HG03097 (cell line): ENCODE results near the gene FOXN3.

ENCODE experiments used
- ATAC-seq: cut with Tn5 transposase; IDR thresholded peaks from one replicate; pipeline ENCODE4 v1.9.1; 2021; ENCODE audit not compliant: unreplicated experiment, low FRiP score

FOXN3 gene

DNA sequence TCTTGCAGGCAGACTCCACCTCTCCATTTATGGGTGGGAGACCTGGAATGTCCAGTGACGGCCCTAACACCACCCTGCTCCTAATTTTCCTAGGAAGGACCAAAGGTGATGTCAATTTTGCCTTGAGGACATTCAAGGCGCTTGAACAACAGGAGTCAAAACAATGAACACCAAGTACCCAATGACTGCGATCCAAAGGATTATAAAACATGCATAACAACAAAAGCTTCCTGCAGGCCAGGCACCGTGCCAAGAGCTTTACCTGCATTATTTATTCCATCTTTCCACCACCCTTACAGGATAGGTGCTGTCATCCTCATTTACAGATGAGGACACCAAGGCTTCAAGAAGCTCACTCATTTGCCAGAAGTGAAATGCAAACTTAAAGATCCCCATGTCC lies 15.2 kb upstream of the FOXN3 start:
- no peak for ATAC-seq

DNA sequence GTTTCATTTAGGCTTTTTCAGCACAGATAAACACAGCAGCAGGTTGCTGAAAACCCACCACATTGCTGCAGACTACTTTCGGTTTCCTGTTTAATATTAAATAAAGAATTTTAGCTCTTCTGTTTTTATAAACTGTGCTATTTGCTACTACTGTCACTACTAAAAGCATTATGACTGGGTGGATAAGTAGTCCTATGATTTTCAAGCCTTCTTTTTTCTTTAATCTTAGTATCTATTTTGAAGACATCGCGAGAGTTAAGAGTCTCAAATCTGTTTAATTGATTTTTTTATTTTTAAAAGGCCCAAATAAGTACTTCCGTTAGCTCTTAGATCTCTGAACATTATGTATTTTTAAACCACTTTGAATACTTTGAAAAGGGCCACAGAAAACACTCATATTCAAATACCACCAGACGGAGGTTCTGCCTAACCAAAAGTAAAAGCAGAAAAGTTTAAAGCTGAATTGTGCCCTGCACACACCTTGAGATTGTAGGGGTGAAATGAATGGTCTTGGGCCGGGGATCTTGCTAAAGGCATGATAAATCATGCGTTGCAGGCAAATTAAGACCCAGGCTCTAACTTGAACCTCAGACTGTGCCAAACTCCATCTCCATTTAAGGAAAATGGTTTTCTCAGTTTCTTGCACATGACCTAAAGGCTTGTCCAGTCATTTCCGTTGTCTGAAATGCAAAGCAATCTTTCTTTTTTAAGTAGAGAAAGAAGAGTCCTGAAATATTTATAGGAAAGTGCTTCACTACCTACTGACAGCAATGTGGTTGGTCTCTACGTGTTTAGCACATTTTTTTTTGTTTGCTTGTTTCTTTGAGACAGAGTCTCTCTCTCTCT lies 13.6 kb upstream of the FOXN3 start:
- peak; percentile 80 for ATAC-seq

DNA sequence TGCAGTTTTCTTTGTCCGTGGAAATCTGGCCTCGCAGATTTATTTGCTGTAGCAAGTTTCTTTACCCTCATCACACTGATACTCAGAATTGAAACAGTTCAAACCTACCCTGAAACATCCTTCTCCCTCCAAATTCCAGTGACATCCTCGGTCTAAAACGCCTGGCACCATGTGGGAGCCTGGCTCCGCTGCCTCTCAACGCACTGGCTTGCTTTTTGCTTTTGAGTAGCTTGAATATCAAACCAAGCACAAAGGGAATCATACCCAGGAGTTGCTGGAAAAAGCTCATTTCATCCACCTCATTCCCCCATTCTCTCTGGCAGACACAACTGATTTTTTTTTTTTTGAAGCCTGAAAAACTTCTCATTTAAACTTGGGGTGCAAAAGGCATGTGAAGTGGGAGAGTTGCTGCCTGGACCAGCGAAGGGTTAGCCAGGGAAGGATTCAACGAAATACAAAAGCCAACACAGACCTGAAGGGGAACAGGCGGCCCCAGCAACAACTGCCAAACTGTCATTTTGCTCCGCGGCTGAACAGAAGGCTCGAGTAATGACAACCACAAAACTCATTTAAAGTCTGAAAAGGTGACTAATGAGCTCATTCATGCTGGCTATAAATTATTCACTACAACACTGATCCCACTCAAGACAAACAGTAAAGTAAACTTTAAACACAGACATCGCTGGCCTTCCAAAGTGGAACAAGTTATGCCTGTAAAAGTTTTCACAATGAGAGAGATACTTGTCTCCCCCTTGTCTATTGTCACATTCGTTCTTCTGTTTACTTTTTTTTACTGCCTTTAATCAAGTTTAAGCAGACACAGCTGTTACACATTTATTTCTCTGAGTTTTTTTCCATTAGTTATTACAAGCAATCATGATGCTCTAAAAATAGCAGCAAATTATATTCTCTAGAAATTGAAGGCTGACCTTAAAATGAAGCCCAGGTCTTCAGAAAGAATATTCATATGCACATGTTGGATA lies 12.5 kb upstream of the FOXN3 start:
- no peak for ATAC-seq

DNA sequence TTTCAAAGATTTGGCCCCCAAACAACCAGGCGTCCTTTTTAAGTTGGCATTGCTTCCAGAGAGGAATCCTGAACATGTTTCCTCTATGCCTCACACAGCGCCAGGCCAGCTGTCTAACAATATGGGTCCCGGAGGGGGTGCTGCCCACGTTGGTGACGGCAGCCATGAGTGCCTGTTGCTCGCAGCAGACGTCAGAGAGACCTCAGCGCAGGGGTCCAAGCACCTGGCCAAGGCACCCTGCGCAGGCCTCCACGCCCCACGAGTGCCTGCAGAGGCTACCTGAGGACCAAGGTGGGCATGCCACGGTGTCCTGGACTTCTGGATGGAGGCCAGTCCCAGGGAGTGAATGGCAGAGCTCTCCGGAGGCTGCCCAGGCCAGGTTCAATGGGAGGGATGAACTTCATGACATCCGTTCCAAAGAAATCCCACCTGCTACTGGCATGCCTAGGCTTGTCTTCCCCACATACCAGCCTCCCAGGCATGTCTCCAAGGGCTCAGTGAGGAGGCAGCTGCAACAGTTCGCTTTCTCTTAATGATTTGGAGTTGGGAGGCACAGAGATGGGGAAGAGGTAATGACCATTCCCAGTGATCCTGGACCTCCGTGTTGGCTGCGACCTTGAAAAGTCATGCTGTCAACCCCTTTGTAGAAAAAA lies 11.6 kb upstream of the FOXN3 start:
- ATAC-seq, result no peak

DNA sequence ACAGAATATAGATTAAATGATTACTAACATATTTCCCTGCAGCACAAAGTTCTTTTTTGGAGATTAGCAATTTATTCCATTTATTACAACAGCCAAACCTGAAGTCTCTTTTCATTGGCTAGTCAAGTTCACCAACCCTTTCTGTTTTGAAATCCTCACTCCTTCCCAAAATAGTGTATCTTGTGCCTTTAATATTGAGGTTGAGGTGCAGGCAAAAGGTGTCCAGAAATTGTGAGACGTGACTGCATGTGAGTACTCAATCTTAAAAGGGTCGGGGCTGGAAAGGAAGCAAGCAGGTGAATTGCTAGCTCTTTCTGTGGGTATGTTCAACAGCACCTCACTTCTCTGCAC lies 11.1 kb upstream of the FOXN3 start:
- ATAC-seq, result no peak

DNA sequence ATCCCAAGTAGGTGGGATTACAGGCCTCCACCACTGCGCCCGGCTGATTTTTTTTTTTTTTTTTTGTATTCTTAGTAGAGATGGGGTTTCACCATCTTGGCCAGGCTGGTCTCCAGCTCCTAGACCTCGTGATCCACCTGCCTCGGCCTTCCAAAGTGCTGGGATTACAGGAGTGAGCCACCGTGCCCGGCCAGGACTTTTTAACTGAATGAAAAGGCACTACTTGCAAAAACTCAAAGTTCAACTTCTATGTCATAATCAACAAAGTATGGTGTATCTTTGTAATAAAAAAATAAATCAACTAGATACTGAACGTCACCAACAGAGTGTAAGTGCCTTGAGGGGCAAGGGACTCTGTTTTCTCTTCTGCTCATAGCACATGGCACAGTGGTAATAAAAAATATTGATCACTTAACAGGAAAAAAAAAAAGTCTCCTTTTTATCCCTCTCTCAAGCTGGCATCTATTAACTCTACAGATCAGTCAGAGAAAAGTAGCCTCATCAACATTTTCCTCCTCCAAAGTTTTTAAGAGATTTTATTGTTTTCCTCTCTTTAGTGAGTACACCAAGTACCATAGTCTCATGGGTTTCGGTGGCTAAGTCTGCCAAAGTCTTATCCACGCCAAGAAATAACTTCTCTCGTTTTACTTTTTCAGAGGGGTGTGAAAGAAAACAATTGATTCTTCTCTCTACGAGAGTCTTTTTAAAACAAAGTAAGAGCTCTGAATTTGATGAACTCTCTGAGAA lies 10.6 kb upstream of the FOXN3 start:
- no peak for ATAC-seq

DNA sequence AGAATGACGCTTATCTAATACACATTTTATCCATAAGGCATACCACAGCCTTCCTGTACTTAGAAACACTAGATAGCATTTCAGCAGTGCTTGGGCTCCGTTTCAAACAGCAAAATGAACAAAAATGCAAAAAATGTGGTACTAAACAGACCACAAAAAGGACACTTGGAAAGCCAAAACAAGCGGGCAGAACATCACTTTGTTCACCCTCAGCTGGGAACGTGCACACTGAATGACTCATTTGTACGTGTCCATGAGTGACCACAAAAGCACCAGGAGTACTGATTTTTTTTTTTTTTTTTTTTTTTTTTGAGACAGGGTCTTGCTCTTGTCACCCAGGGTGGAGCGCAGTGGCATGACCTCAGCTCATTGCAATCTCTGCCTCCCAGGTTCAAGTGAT lies 8.9 kb upstream of the FOXN3 start:
- no peak for ATAC-seq

DNA sequence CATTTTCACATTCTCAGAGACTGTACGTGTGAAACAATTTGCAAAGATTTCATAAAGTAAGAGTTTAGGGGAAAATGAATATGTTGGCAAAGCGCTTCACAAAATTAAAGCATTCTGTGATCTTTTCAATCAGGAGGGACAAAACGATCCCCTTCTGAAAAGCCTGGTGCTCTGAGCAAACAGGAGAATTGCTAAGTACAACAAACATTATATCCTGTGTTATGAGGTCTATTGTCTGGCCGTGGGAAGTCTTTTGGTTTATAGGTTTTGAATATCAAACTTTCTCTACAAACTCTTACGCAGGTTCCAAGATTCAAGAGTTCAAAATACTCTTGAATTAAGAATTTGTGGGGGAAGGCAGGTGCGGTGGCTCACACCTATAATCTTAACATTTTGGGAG lies 7.2 kb upstream of the FOXN3 start:
- ATAC-seq, result no peak

DNA sequence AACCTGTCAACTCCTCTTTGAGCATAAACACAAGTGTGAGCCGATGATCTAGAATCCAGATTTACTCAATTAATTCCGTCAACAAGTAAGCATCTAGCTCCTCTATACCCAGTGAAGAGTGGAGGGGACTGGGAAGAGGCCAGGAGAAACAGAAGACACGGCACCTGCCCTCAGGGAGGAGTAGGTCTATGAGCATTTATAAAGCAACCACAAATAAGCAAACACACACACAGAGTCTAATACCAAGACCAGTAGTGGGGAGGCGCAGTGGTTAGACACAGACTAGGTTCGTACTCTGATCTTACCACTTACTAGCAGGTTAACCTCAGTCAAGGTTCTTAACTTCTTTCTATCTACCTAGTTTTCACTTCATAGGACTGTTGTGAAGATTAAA lies 5.9 kb upstream of the FOXN3 start:
- ATAC-seq, result no peak

DNA sequence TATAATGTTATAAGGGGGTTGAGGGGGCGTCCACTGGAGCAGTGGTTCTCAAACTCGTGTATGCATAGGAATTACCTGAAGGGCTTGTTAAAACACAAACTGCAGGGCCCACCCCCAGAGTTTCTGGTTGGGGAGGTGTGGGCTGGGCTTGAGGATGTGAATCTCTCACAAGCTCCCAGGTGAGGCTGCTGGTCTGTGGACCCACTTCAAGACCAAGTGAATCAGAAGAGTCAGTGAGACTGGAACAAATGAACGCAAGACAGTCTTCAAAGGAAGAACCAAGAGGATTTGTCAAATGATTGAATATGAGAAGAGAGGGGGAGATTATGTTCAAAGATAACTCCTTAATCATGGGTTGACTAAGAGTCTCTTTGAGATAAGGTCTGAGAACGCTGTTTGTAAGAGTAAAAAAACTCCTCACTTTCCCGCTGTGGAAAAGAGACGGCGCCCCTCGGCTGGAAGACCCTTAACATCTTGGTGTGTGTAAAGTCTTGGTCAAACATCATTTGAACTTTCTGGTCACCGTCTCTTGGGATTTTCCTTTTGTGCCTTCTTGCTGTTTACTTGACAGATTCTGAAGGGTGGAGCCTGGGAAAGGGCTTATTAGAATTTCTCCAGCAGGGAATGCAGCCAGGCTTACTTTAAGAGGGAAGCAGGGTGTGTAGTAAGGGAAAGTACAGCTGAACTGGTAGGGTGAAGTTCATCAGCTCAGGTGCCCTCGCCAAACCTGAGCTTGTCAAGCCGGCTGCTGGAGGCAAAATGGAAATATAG lies 5.3 kb upstream of the FOXN3 start:
- no peak for ATAC-seq

DNA sequence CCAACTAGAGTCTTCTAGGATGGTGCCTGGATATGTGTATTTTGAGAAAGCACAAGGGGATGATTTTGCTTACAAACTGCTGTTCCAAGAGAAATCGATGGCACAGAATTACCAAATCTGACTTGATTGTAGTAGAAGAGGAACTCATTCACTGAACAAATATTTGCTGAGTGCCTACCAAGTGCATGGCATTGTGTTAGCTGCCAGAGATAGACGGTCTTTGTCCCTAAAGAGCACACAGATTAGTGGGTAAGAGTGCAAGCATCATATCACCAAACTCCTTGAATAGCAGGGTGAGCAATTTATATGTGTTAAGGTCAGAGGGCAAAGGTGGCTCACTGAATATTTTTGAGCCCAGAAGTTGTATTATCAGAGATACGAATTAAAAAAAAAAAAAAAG lies 3.5 kb upstream of the FOXN3 start:
- ATAC-seq, result no peak

DNA sequence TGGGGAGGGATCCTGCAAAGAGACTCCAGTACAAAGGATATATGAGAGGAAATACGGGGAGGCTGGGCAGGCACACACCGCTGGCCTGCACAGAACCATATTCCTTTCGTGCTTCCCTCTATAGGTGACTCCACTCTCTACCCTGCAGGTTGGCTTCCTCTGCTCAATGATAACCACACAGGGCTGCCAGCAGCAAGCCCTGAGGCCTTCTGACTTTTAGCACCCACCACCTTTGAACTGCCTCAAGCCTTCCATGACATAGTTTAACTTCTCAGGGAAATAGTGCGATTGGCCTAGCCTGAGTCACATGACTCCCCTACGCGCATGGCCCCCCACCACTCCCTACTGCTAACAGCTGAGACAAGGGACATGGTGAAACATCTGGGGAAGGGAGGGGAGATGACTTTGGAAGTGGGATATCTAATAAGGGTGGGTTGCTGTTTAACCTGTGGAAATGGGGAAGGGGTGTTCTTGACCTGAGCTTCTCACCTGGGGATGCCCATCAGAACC lies 3.0 kb upstream of the FOXN3 start:
- no peak for ATAC-seq

DNA sequence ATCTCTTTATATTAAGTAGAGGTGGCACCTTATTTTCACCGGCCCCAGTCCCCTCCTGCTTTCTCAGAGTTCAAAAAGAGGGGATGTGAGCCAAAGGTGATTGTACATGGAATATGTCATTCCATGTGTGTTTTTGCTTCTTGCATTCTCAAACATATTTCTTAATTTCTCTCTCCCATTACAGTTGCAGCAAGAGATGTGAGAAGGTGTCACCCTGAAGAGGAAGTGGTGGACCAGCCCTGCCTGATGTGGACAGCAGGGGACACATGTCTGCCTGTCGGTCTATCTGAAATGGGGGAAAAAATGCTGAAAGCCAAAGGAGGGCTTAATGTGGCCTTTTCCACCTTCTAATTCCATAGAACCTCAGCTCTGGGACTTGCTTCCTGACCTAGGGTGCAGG lies 1.9 kb upstream of the FOXN3 start:
- ATAC-seq, result no peak

DNA sequence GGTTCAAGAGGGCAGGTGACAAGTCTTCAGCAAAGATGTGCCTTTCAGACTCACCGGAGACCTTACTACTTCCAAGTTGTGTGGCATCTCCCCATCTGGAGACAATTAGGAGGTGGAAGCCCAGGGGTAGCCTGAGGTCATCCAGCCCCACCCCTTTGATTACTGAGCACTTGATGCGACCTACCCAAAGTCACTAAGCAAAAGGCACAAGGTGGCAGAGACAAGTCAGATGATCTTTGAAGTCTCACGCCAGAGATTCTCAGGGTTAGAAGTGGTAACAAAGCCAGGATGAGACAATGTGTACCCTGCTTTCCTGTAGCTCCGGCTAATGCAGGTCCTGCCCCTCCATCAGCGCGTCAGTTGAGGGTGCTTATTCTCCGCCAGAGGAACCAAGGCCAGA lies 1.4 kb upstream of the FOXN3 start:
- no peak for ATAC-seq

DNA sequence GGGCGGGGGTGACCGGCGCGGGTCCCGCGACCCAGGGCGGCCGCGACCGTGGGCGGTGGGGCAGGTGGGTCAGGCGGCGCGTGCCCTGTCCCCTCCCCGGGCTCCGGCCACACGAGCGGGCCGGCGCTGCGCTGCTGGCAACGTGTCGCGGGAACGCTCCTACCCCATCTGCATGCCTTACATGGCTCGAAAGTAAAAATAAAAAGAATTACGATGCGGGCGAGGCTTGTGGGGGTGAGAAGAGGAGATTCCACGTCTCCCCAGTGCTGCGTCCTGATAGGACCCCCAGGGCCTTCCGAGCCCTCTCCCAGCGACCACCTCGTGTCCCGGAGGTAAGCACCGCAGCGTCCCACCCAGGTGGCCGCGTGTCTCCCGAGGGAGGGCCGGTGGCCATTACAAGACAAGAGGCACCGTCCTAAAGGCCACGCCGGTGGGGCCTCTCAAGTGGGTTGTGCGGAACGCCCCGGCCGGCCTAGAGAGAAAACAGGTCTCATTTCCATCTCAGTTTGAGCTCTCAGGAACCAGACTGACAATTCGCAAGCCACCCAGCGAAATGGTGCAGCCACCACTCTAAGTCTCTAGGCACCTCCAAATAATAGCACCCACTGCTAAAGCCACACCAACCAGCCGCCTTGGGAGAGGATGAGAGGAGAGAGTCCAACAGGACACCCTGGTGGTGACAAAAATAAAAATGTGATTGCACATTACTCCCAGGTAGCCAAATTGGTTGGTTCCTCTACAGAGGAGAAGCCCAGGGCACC lies 612 bp upstream of the FOXN3 start:
- peak; percentile 43 for ATAC-seq

DNA sequence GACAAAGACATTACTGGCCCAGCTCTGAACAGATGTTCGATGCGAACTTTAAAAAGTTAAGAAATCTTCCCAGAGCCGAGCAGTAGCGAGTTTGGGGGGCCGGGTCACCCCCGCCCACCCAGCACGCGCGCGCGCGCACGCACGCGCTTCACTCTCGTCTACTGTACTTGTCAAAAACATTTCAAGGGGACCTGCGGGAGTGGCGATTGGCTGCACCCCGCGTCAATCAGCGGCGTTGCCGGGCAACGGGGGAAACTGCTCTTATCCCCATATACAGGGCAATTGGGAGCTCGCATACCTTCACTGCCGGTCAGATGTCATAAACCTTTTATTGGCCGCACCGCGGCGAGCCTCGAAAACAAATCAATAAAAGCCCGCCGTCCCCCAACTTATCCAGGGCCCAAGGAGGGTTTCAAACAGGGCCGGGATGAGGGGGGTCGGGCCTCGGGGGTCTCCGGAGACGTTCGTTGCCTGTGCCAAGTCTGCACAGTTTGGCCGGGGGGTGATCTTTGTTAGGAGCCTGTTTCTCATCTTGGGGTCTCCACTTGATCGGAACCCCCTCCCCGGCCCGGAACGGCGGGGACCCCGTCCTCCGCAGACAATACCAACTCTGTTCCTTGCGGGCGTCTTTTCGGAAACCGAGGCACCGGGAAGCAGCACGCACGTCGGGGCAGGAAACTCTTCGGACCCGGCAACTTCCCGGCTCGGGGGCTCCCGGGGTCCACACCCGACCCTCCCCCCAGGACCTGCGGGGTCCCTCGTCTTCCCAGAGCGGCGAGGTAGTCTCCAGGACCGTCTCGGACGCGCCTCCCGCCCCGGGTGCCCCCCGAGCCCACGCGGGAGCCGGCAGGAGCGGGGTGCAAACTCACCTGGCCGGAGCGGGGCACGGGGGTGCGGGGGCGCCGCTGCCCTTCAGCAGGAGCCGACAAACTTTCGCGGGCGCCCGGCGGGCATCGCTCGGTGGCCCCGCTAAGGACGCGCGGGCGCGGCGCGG lies 734 bp downstream of the FOXN3 start:
- peak; percentile 72 for ATAC-seq

DNA sequence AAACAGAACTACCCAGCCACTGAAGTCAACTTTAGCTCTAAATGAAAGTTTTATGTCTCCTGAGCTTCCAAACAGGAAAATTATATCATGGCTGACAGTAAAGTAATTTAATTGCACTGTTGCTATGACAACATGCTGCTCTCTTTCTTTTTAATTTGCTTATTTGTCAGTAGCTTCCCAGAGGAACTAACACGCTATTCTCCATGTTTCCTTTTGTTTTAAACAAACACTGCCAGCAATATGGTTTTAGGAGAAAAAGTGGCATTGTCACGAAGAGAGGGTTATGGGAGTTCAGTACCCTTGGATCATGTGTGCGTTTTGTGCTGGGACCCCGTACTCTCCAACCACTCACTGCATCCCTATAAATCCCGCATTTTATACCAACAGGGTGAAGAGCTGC lies 1.9 kb downstream of the FOXN3 start:
- no peak for ATAC-seq

DNA sequence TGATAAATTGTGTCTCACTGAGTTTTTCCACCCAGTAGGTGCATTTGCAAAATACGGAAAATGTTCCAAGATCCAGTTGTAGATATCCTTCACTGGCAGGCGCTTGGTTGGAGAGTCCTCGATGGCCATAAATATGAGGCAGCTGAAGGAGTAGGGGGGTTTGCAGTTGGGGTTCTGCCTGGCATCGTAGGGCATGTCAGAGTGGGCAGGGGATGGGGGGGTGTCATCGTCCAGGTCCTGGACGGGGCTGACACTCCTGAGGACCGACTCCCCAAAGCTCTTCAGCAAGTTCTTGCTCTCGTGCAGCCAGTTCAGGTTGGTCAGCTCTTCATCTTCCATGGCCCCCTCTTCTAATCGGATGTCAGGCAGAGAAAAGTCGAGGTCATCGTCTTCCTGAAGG lies 5.1 kb downstream of the FOXN3 start:
- no peak for ATAC-seq
